Thyroid gland (tissue), 4 donors: ENCODE results near the gene SEMG2. TPM values are rescaled to one million over a fixed set of nuclear protein-coding genes. Genes with fewer than 3 reads are reported as not detected.
A peak's percentile ranks its signal among the peaks of the same experiment; 100 is the strongest.

Source experiments
- DNase-seq, 2 donors: peaks; one replicate each; pipeline ENCODE4 v3.0.0-alpha.2; 2019
- H3K27ac ChIP-seq, 3 donors: fragments of 200-600 bp; sonication (generic); 1 replicate in 2 of 3; 2 replicates in 1 of 3; pipeline ENCODE4 v1.5.1; 2016 to 2019; ENCODE audit warnings: mild to moderate bottlenecking in 1 of 3, moderate library complexity in 1 of 3
- H3K27me3 ChIP-seq: fragments of 200-600 bp; sonication (generic); one replicate; pipeline ENCODE4 v1.5.1; 2019
- H3K36me3 ChIP-seq, 2 donors: fragments of 200-600 bp; sonication (generic); one replicate each; pipeline ENCODE4 v1.5.1; 2016 to 2019
- H3K4me1 ChIP-seq, 2 donors: fragments of 200-600 bp; sonication (generic); one replicate each; pipeline ENCODE4 v1.5.1; 2017 to 2019
- H3K4me3 ChIP-seq, 3 donors: fragments of 200-600 bp; sonication (generic); replicated peaks in 1 of 3; 1 replicate in 2 of 3; 2 replicates in 1 of 3; pipeline ENCODE4 v1.5.1; 2016; ENCODE audit warnings: mild to moderate bottlenecking in 1 of 3
- H3K9me3 ChIP-seq: fragments of 200-600 bp; sonication (generic); one replicate; pipeline ENCODE4 v1.5.1; 2017
- CTCF ChIP-seq, 6 experiments: fragments of 200-600 bp in 3 of 6; fragments of 450-650 bp in 3 of 6; sonication (generic) in 3 of 6; IDR thresholded peaks; one replicate each; pipeline ENCODE4 v1.5.1; 2016 to 2019; ENCODE audit warnings: antibody characterized with exemption in 6 of 6, mild to moderate bottlenecking in 2 of 6, inconsistent platforms in 1 of 6, moderate library complexity in 1 of 6
- POLR2A ChIP-seq, 2 donors: fragments of 450-650 bp; IDR thresholded peaks; one replicate each; pipeline ENCODE4 v1.6.1; 2017; ENCODE audit warnings: antibody characterized with exemption in 2 of 2, mild to moderate bottlenecking in 2 of 2, moderate library complexity in 1 of 2
- WGBS, 2 donors: methylation state at CpG; one replicate each; pipeline ENCODE4 v1.1.5; 2017; 5-methylcytosine and 5-hydroxymethylcytosine counted together
- intact Hi-C: fragments of 100-400 bp; cut with DNase I; formaldehyde crosslinking; loops from one replicate; pipeline ENCODE4 v1.15.1; 2023
- total RNA-seq, 4 donors: library from RNA; depleted of rRNA; stranded (reverse); fragments of >200 nt; gene quantifications; one replicate each; pipeline ENCODE4 v1.2.3, GENCODE V29; 2016

SEMG2 gene
- total RNA-seq, 4 donors from 2014 or later, result not detected

DNA sequence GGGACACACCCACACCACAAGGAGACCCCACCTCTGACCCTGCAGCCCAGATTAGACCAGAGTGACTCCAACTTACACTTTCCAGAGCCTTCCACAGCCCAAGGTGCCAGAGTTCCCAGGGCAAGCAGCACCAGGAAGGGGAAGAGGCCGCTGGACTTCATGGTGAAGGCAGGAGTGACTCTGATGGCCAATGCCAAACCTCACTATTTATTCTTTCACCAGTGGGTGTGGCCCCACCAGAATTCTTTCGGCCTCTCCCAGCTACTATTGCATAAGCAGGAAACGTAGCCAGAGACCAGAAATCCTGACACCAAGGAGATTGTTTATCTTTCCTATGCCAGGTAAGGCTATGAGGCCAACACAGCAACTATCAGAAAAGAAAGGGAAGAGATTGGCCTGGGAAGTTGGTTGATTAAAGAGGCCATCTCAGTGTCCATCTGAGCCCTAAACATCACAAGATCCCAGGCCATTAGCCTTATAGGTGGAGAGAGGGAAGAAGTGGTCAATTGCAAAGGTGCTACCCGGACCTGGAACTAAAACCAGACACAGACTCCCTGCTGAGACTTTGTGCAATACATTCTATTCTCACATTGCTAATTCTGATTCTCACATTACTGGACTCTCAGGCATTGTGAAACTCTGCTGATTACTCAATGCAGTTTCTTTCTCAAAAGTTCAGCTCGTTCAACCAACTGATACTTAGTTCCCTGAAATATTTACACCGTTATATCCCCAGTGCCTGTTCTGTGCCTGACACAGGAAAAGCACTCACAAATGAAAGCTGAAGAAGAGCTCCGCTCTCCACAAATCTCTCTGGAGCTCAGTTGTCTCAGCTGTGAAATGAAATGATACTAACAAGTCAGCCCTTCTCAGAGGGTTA is 33.5 kb downstream of the SEMG2 start, which contains the start of gene SLPI:
TSS of gene SLPI (minus strand) at position 182 of the 880 bp plus-strand sequence. CDS start at position 161, 21 bp downstream.
- intact Hi-C loops, result no loop called here
- 24 to 44% methylated on average over 7 of the region's 7 CpGs for WGBS, 2 donors
- Histone ChIP-seq H3K36me3 (no peaks in the 10 kb centered on the region), H3K9me3 (no peaks in the 10 kb centered on the region), H3K4me3 (no peak within 1 kb of the TSS), H3K27me3 (no peaks in the 10 kb centered on the region), H3K27ac (peak within 1 kb of the TSS; percentile 0 to 20 (median 1)), H3K4me1 (peaks cover 4 to 21% of the 10 kb centered on the region in 2 donors)
- peak; percentile 40 to 58 for DNase-seq
- no peak for TF ChIP-seq CTCF (IDR thresholded peaks at IDR 0.05)
- TF ChIP-seq POLR2A (IDR thresholded peaks at IDR 0.05), result no peak

DNA sequence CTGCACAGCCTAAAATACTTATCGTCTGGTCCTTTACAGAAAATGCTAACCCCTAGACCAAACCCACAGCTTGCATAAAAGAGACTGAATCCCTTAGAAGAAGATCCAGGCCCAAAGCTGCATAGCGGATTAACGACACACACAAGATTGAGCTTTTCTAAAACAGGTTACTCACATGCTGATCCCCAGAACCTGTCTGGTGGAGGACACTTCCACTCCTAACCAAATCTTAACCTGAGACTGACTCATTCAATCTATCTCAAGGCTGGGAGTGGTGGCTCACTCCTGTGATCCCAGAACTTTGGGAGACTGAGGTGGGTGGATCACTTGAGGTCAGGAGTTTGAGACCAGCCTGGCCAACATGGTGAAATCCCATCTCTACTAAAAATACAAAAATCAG is 36.0 kb downstream of the SEMG2 start:
- TF ChIP-seq CTCF (IDR thresholded peaks at IDR 0.05), result no peak
- no peak for TF ChIP-seq POLR2A (IDR thresholded peaks at IDR 0.05)
- Histone ChIP-seq H3K9me3 (no peaks in the 10 kb centered on the region), H3K27ac (no peak overlapping the region), H3K36me3 (no peaks in the 10 kb centered on the region), H3K4me1 (peaks cover 4 to 21% of the 10 kb centered on the region in 2 donors), H3K4me3 (no peak overlapping the region), H3K27me3 (no peaks in the 10 kb centered on the region)
- intact Hi-C loops, result no loop called here
- WGBS, 2 donors, result 64 to 95% methylated on average over 3 of the region's 3 CpGs
- no peak for DNase-seq

- WGBS, 2 donors, result 77 to 81% methylated on average over 7 of the region's 7 CpGs
- peaks cover 4 to 21% of the 10 kb centered on the region in 2 donors for H3K4me1 ChIP-seq
- no peaks in the 10 kb centered on the region for H3K27me3 ChIP-seq
- DNase-seq, result no peak
- no peaks in the 10 kb centered on the region for H3K36me3 ChIP-seq
- H3K9me3 ChIP-seq, result no peaks in the 10 kb centered on the region
- TF ChIP-seq POLR2A (IDR thresholded peaks at IDR 0.05) (no peak), CTCF (IDR thresholded peaks at IDR 0.05) (no peak)
- no peak overlapping the region for H3K27ac ChIP-seq
- H3K4me3 ChIP-seq, result no peak overlapping the region
- intact Hi-C loops, result no loop called here
Observed at GRCh38 chr20:45257711-45258110, 36.5 kb downstream of the SEMG2 start.

GRCh38 chr20:45258259-45258658 is 37.1 kb downstream of the SEMG2 start:
- Histone ChIP-seq H3K36me3 (no peaks in the 10 kb centered on the region), H3K9me3 (no peaks in the 10 kb centered on the region), H3K27me3 (no peaks in the 10 kb centered on the region), H3K4me3 (no peak overlapping the region), H3K4me1 (peaks cover 4 to 21% of the 10 kb centered on the region in 2 donors), H3K27ac (no peak overlapping the region)
- DNase-seq, result no peak
- intact Hi-C loops, result no loop called here
- WGBS, 2 donors, result 91 to 98% methylated on average over 3 of the region's 3 CpGs
- no peak for TF ChIP-seq POLR2A (IDR thresholded peaks at IDR 0.05)
- TF ChIP-seq CTCF (IDR thresholded peaks at IDR 0.05), result no peak

GRCh38 chr20:45258664-45259063 is 37.5 kb downstream of the SEMG2 start:
- intact Hi-C loops, result no loop called here
- Histone ChIP-seq H3K4me1 (peaks cover 4 to 19% of the 10 kb centered on the region in 2 donors), H3K27me3 (no peaks in the 10 kb centered on the region), H3K9me3 (no peaks in the 10 kb centered on the region), H3K27ac (no peak overlapping the region), H3K36me3 (no peaks in the 10 kb centered on the region), H3K4me3 (no peak overlapping the region)
- 41 to 57% methylated on average over 2 of the region's 2 CpGs for WGBS, 2 donors
- DNase-seq, result no peak
- TF ChIP-seq CTCF (IDR thresholded peaks at IDR 0.05) (no peak), POLR2A (IDR thresholded peaks at IDR 0.05) (no peak)
